ENCODE data around the gene METTL17. TPM values are rescaled to one million over a fixed set of nuclear protein-coding genes. Genes with fewer than 3 reads are reported as not detected.
A peak's percentile ranks its signal among the peaks of the same experiment; 100 is the strongest.

The METTL17 gene
- total and polyA plus RNA-seq, 10 donors = 58.9 to 119 (median 77.6) TPM

DNA sequence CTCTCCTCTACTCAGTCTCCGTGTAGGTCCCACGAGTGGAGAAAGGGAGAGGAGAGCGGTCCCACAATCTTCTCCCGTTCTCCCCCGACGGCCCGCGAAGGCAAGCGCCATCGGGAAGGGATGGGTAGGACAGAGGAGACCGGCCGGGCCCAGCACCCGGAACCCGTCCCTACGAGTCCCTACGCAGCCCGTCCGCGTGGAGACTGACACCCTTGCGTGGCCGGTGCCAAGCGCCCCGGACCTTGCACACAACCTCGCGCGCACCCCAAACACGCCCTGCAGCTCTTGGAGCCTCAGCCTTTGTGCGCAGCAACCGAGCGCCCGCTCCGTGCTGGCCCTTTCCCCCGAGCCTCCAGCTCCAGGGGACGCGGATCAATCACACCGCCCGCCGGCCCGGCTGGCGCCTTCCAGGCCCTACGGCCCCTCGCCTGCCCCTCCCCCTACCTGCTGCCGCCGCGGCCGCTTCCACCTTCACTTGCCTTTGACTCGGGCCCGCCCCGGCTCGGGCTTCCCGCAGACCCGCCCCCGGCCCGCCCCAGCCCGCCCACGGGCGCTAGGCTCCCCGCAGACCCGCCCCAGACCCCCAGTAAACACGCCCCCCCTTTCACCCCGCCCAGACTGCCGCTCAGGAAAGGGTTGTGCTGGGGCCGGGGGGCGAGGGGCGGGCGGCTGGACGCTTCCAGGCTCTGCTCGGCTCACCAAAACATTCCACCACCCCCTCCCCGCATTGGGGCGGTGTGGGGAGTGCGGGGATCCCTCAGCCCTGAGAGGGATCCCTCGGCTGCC lies 35.0 kb downstream of the METTL17 start, which contains the start of gene NDRG2:
Gene NDRG2, minus strand, starts transcription at position 477 of the 786 bp plus-strand sequence. CDS start 1,746 bp downstream, outside the sequence.
- Histone ChIP-seq H3K36me3 (peaks cover 0 to 25% (median 8%) of the 10 kb centered on the region in 6 donors), H3K27ac (peak within 1 kb of the TSS; percentile 66 to 93 (median 85)), H3K4me3 (peak within 1 kb of the TSS; percentile 76 to 90 (median 80)), H3K27me3 (replicated peaks in 1 of 7) (peaks cover 0 to 31% (median 0%) of the 10 kb centered on the region in 7 donors), H3K4me1 (peaks cover 8 to 69% (median 44%) of the 10 kb centered on the region in 6 donors), H3K9me3 (no peaks in the 10 kb centered on the region)
- intact Hi-C loops (cut with DNase I; ENCODE audit: low total_unique reads) = no loop called here
- WGBS, 5 donors = 1 to 5% (median 1%) methylated on average over 45 to 72 of the region's 72 CpGs
- TF ChIP-seq POLR2A (IDR thresholded peaks at IDR 0.05) (no peak), POLR2AphosphoS5 (IDR thresholded peaks at IDR 0.05) (peak; percentile 59 to 76 (median 75))
- TF ChIP-seq, protein P1, sequence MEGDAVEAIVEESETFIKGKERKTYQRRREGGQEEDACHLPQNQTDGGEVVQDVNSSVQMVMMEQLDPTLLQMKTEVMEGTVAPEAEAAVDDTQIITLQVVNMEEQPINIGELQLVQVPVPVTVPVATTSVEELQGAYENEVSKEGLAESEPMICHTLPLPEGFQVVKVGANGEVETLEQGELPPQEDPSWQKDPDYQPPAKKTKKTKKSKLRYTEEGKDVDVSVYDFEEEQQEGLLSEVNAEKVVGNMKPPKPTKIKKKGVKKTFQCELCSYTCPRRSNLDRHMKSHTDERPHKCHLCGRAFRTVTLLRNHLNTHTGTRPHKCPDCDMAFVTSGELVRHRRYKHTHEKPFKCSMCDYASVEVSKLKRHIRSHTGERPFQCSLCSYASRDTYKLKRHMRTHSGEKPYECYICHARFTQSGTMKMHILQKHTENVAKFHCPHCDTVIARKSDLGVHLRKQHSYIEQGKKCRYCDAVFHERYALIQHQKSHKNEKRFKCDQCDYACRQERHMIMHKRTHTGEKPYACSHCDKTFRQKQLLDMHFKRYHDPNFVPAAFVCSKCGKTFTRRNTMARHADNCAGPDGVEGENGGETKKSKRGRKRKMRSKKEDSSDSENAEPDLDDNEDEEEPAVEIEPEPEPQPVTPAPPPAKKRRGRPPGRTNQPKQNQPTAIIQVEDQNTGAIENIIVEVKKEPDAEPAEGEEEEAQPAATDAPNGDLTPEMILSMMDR (IDR thresholded peaks at IDR 0.05 in 8 of 11, conservative IDR thresholded peaks at IDR 0.05 in 3 of 11) = peak in 1 of 11 experiments; percentile 10
- peak; percentile 94 for DNase-seq

DNA sequence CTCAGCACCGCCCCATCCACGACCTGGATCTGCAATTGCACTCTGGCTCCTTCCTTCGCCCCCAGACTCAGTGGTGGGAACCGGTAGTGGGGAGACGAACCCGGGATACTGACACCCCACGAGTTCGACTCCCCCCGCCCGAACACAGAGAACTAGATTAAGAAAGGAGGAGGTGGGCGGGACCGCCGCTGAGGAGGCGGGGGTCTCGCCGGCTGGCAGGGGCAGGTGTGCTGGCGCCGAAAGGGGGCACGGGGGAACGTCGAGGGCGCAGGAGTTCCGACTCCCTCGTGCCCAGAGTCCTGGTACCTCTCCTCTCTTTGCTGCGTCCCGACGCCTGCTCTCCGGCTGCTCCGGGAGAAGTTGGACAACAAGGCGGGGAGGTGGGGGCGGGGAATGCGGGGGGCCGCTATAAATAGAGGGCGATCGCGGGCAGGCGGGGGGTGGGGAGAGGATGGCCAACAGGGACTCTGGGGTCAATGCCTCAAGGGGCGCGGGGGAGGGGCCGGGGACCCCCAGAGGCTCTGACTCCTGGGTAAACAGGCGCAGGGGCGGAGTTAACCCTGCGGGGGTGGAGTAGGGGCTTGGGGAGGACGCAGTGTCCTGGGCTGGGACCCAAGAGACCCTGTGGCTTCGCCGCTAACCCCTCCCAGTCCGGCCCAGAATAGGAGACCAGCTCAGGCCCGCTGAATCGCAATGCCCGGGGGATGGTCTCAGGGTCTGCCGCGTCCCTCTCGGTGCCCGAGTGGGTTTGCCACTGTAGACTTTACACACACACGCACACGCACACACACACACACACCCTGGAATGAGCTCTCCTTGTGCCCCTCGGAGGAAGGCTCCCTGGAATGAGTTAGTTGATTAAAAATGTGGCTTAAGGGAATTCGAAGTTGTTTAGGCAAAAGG lies 35.8 kb downstream of the METTL17 start:
- peak; percentile 83 for DNase-seq
- Histone ChIP-seq H3K27ac (peak overlapping the region; percentile 66 to 93 (median 85)), H3K9me3 (no peaks in the 10 kb centered on the region), H3K36me3 (peaks cover 0 to 16% (median 5%) of the 10 kb centered on the region in 6 donors), H3K4me1 (peaks cover 8 to 62% (median 38%) of the 10 kb centered on the region in 6 donors), H3K27me3 (replicated peaks in 1 of 7) (peaks cover 0 to 31% (median 0%) of the 10 kb centered on the region in 7 donors), H3K4me3 (peak overlapping the region; percentile 76 to 90 (median 80))
- WGBS, 5 donors = 7 to 16% (median 12%) methylated on average over 44 to 58 of the region's 58 CpGs
- intact Hi-C loops (cut with DNase I; ENCODE audit: low total_unique reads) = no loop called here
- TF ChIP-seq, protein P1 (IDR thresholded peaks at IDR 0.05 in 8 of 11, conservative IDR thresholded peaks at IDR 0.05 in 3 of 11) = peak in 1 of 11 experiments; percentile 1
- TF ChIP-seq POLR2A (IDR thresholded peaks at IDR 0.05) (no peak), POLR2AphosphoS5 (IDR thresholded peaks at IDR 0.05) (peak in 2 of 3 donors; percentile 5 to 24)

DNA sequence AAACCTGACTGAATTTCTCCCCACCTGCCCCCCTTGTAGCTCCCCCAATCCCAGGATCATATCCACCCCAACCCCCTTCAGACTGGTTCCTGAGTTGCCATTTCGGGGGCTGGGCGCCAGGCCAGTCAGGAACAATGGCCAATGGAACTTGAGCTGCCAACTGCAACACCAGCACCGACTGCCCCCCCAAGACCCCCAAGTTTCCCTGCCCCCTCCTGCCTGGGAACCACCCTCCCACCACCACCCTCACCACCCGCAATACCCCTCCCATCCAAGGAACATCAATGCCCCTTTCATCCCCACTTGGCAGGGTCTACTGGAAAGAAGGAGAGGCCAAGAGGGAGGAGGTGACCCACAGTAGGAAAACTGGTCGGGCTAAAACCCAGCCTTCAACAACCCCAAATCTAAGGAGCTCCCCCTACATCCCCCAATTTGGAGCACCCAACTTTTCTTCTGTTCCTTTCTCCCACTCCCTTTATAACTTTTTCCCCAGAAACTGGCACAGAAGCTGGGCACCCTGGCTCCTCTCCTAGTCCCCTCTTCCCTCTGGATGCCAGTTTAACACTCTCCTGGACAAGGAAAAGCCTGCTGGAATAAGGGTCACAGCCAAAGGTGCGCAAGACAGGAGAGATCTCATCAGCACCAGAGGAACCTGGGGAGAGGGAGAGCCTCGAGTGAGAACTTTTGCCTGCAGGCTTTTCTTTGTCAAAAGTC lies 36.7 kb downstream of the METTL17 start:
- 81 to 84% (median 81%) methylated on average over 7 of the region's 7 CpGs for WGBS, 5 donors
- Histone ChIP-seq H3K27ac (peak overlapping the region in 6 of 8 donors; percentile 4 to 93 (median 87)), H3K4me3 (peak overlapping the region in 1 of 8 donors; percentile 90), H3K4me1 (peaks cover 8 to 54% (median 30%) of the 10 kb centered on the region in 6 donors), H3K36me3 (peaks cover 0 to 8% (median 2%) of the 10 kb centered on the region in 6 donors), H3K9me3 (no peaks in the 10 kb centered on the region), H3K27me3 (replicated peaks in 1 of 7) (peaks cover 0 to 31% (median 0%) of the 10 kb centered on the region in 7 donors)
- TF ChIP-seq, protein P1 (IDR thresholded peaks at IDR 0.05 in 8 of 11, conservative IDR thresholded peaks at IDR 0.05 in 3 of 11) = no peak
- no peak for TF ChIP-seq POLR2AphosphoS5 (IDR thresholded peaks at IDR 0.05)
- TF ChIP-seq POLR2A (IDR thresholded peaks at IDR 0.05) = no peak
- DNase-seq = no peak
- intact Hi-C loops (cut with DNase I; ENCODE audit: low total_unique reads) = no loop called here
